Stimulated activated effector memory CD8-positive, alpha-beta T cell treated with anti-CD3 and anti-CD28 coated beads, Interleukin-12 subunit alpha, Interleukin-12 subunit beta, amount 100 ng/mL, for 72 hours (primary cell): Measurements from ENCODE around the gene FA2H.
"Not testable (repeated sequence)": the region's sequence is repeated elsewhere in the genome, so short reads cannot be mapped to it uniquely, and the experiment has no call there.

Experiments
- ATAC-seq: fragments of 150-1000 bp; cut with Tn5 transposase; 2 replicates; pipeline ENCODE4 v1.10.0; 2021
- DNase-seq, 2 donors: peaks; one replicate each; pipeline ENCODE4 v3.0.0; 2021 to 2022; ENCODE audit warnings: low spot score in 2 of 2
- H3K27ac Mint-ChIP-seq: one replicate; pipeline ENCODE4 v1.8.0; 2022; ENCODE audit warnings: mild to moderate bottlenecking, mixed read lengths
- H3K36me3 Mint-ChIP-seq: one replicate; pipeline ENCODE4 v1.8.0; 2022; ENCODE audit warnings: mild to moderate bottlenecking, mixed read lengths
- H3K4me1 Mint-ChIP-seq: one replicate; pipeline ENCODE4 v1.8.0; 2022; ENCODE audit warnings: mixed read lengths
- H3K4me3 Mint-ChIP-seq: one replicate; pipeline ENCODE4 v1.8.0; 2022; ENCODE audit warnings: mild to moderate bottlenecking, mixed read lengths
- H3K9me3 Mint-ChIP-seq: one replicate; pipeline ENCODE4 v1.8.0; 2022; ENCODE audit warnings: mixed read lengths

Gene FA2H

GRCh38 chr16:74778646-74779045, 4.0 kb upstream of the FA2H start:
- Mint-ChIP-seq H3K36me3 (no peaks in the 10 kb centered on the region), H3K4me1 (peaks cover 8% of the 10 kb centered on the region)

GRCh38 chr16:74776926-74777325, 2.3 kb upstream of the FA2H start:
- H3K36me3 Mint-ChIP-seq, result no peaks in the 10 kb centered on the region
- H3K9me3 Mint-ChIP-seq, result no peaks in the 10 kb centered on the region
- peaks cover 9% of the 10 kb centered on the region for H3K4me1 Mint-ChIP-seq
- no peak overlapping the region for H3K4me3 Mint-ChIP-seq
- H3K27ac Mint-ChIP-seq, result no peak overlapping the region
- ATAC-seq (no peak), DNase-seq (no peak)

More at GRCh38 chr16:74778646-74779045, 4.0 kb upstream of the FA2H start:
- Mint-ChIP-seq H3K27ac (no peak overlapping the region), H3K4me3 (no peak overlapping the region), H3K9me3 (no peaks in the 10 kb centered on the region)
- ATAC-seq (no peak), DNase-seq (peak in 1 of 2 donors; percentile 10)

- peak overlapping the region; percentile 10 for H3K4me3 Mint-ChIP-seq
- no peak for DNase-seq
- H3K9me3 Mint-ChIP-seq, result no peaks in the 10 kb centered on the region
- no peak for ATAC-seq
- peaks cover 14% of the 10 kb centered on the region for H3K4me1 Mint-ChIP-seq
- H3K36me3 Mint-ChIP-seq, result no peaks in the 10 kb centered on the region
- no peak overlapping the region for H3K27ac Mint-ChIP-seq
Observed at GRCh38 chr16:74775255-74775654, 635 bp upstream of the FA2H start.

GRCh38 chr16:74773446-74774222, 986 bp downstream of the FA2H start:
- no peaks in the 10 kb centered on the region for H3K36me3 Mint-ChIP-seq
- H3K4me3 Mint-ChIP-seq, result peak overlapping the region; percentile 65
- ATAC-seq, result no peak
- H3K4me1 Mint-ChIP-seq, result peaks cover 14% of the 10 kb centered on the region
- DNase-seq, result no peak
- no peak overlapping the region for H3K27ac Mint-ChIP-seq
- no peaks in the 10 kb centered on the region for H3K9me3 Mint-ChIP-seq

GRCh38 chr16:74771656-74772315, 2.8 kb downstream of the FA2H start:
- DNase-seq (no peak), ATAC-seq (no peak)
- peaks cover 14% of the 10 kb centered on the region for H3K4me1 Mint-ChIP-seq
- H3K9me3 Mint-ChIP-seq, result no peaks in the 10 kb centered on the region
- H3K36me3 Mint-ChIP-seq, result no peaks in the 10 kb centered on the region
- no peak overlapping the region for H3K27ac Mint-ChIP-seq
- H3K4me3 Mint-ChIP-seq, result no peak overlapping the region

- no peaks in the 10 kb centered on the region for H3K9me3 Mint-ChIP-seq
- ATAC-seq (no peak), DNase-seq (no peak)
- H3K36me3 Mint-ChIP-seq, result no peaks in the 10 kb centered on the region
- no peak overlapping the region for H3K4me3 Mint-ChIP-seq
- no peak overlapping the region for H3K27ac Mint-ChIP-seq
- peaks cover 14% of the 10 kb centered on the region for H3K4me1 Mint-ChIP-seq
Observed at GRCh38 chr16:74770831-74771526, 3.6 kb downstream of the FA2H start.

- ATAC-seq (no peak), DNase-seq (no peak)
- Mint-ChIP-seq H3K9me3 (no peaks in the 10 kb centered on the region), H3K27ac (no peak overlapping the region), H3K4me3 (no peak overlapping the region), H3K4me1 (peaks cover 14% of the 10 kb centered on the region), H3K36me3 (no peaks in the 10 kb centered on the region)
Observed at GRCh38 chr16:74769586-74770190, 4.9 kb downstream of the FA2H start.

- no peaks in the 10 kb centered on the region for H3K36me3 Mint-ChIP-seq
- H3K9me3 Mint-ChIP-seq, result no peaks in the 10 kb centered on the region
- peaks cover 5% of the 10 kb centered on the region for H3K4me1 Mint-ChIP-seq
- ATAC-seq, result no peak
- no peak overlapping the region for H3K4me3 Mint-ChIP-seq
- DNase-seq, result no peak
- H3K27ac Mint-ChIP-seq, result no peak overlapping the region
Observed at GRCh38 chr16:74768239-74768638, 6.4 kb downstream of the FA2H start.

- no peak for DNase-seq
- no peaks in the 10 kb centered on the region for H3K36me3 Mint-ChIP-seq
- no peak for ATAC-seq
- no peak overlapping the region for H3K27ac Mint-ChIP-seq
- peaks cover 5% of the 10 kb centered on the region for H3K4me1 Mint-ChIP-seq
- H3K4me3 Mint-ChIP-seq, result no peak overlapping the region
- H3K9me3 Mint-ChIP-seq, result no peaks in the 10 kb centered on the region
Observed at GRCh38 chr16:74767749-74768148, 6.9 kb downstream of the FA2H start.

GRCh38 chr16:74766729-74767128, 7.9 kb downstream of the FA2H start:
- DNase-seq (no peak), ATAC-seq (no peak)
- H3K9me3 Mint-ChIP-seq, result no peaks in the 10 kb centered on the region

GRCh38 chr16:74764184-74764583, 10.4 kb downstream of the FA2H start:
- H3K4me3 Mint-ChIP-seq, H3K36me3 Mint-ChIP-seq, H3K4me1 Mint-ChIP-seq, DNase-seq, H3K27ac Mint-ChIP-seq, ATAC-seq, H3K9me3 Mint-ChIP-seq: not testable (repeated sequence)

More at GRCh38 chr16:74766729-74767128, 7.9 kb downstream of the FA2H start:
- Mint-ChIP-seq H3K4me1 (peaks cover 4% of the 10 kb centered on the region), H3K36me3 (no peaks in the 10 kb centered on the region), H3K27ac (no peak overlapping the region), H3K4me3 (no peak overlapping the region)

GRCh38 chr16:74761665-74762064, 13.0 kb downstream of the FA2H start:
- no peak overlapping the region for H3K27ac Mint-ChIP-seq
- H3K36me3 Mint-ChIP-seq, result no peaks in the 10 kb centered on the region
- ATAC-seq (no peak), DNase-seq (no peak)
- H3K9me3 Mint-ChIP-seq, result no peaks in the 10 kb centered on the region
- no peaks in the 10 kb centered on the region for H3K4me1 Mint-ChIP-seq
- H3K4me3 Mint-ChIP-seq, result no peak overlapping the region

GRCh38 chr16:74760007-74760767, 14.4 kb downstream of the FA2H start:
- no peak for DNase-seq
- Mint-ChIP-seq H3K36me3 (no peaks in the 10 kb centered on the region), H3K4me1 (no peaks in the 10 kb centered on the region), H3K4me3 (no peak overlapping the region), H3K9me3 (no peaks in the 10 kb centered on the region), H3K27ac (no peak overlapping the region)
- peak; percentile 88 for ATAC-seq

- Mint-ChIP-seq H3K9me3 (no peaks in the 10 kb centered on the region), H3K27ac (no peak overlapping the region), H3K4me3 (no peak overlapping the region), H3K4me1 (no peaks in the 10 kb centered on the region), H3K36me3 (no peaks in the 10 kb centered on the region)
- peak; percentile 8 for ATAC-seq
- DNase-seq, result no peak
Observed at GRCh38 chr16:74759564-74759963, 15.1 kb downstream of the FA2H start.

- Mint-ChIP-seq H3K27ac (no peak overlapping the region), H3K4me1 (no peaks in the 10 kb centered on the region), H3K36me3 (no peaks in the 10 kb centered on the region), H3K9me3 (no peaks in the 10 kb centered on the region), H3K4me3 (no peak overlapping the region)
- DNase-seq (no peak), ATAC-seq (no peak)
Observed at GRCh38 chr16:74758801-74759200, 15.8 kb downstream of the FA2H start.
